Heart right ventricle (tissue), 16 donors: ENCODE measurements around the gene XPO4. TPM values are rescaled to one million over a fixed set of nuclear protein-coding genes. Genes with fewer than 3 reads are reported as not detected.
"Not testable (repeated sequence)": the region's sequence is repeated elsewhere in the genome, so short reads cannot be mapped to it uniquely, and the experiment has no call there.

Experiments
- ATAC-seq, 8 donors: fragments of 200-7000 bp; cut with Tn5 transposase; one replicate each; pipeline ENCODE4 v1.9.1; 2020; ENCODE audit warnings: mild to moderate bottlenecking in 8 of 8, moderate library complexity in 8 of 8, moderate number of reproducible peaks in 1 of 8
- DNase-seq, 2 donors: peaks; one replicate each; pipeline ENCODE4 v3.0.0-alpha.2; 2020
- H3K27ac ChIP-seq, 10 donors: fragments of 200-600 bp; sonication (generic) in 2 of 10; one replicate each; pipeline versions ENCODE4 v1.5.0 to v1.8.0; 2020 to 2022; ENCODE audit warnings: mild to moderate bottlenecking in 3 of 10
- H3K27me3 ChIP-seq, 7 donors: fragments of 200-600 bp; one replicate each; pipeline ENCODE4 v1.8.0; 2021 to 2022; ENCODE audit warnings: mild to moderate bottlenecking in 2 of 7
- H3K36me3 ChIP-seq, 9 donors: fragments of 200-600 bp; sonication (generic) in 1 of 9; one replicate each; pipeline versions ENCODE4 v1.5.0 to v1.8.0; 2020 to 2022; ENCODE audit warnings: mild to moderate bottlenecking in 2 of 9
- H3K4me1 ChIP-seq, 9 donors: fragments of 200-600 bp; sonication (generic) in 1 of 9; one replicate each; pipeline versions ENCODE4 v1.5.0 to v1.8.0; 2020 to 2022; ENCODE audit warnings: mild to moderate bottlenecking in 4 of 9
- H3K4me3 ChIP-seq, 10 donors: fragments of 200-600 bp; sonication (generic) in 2 of 10; one replicate each; pipeline versions ENCODE4 v1.5.0 to v1.8.0; 2020 to 2022; ENCODE audit warnings: mild to moderate bottlenecking in 7 of 10, moderate library complexity in 2 of 10
- H3K9me3 ChIP-seq, 11 donors: fragments of 200-600 bp in 10 of 11; sonication (generic) in 2 of 11; one replicate each; pipeline versions ENCODE4 v1.5.0 to v1.8.0; 2013 to 2022; ENCODE audit warnings: mild to moderate bottlenecking in 2 of 11, control low read depth in 1 of 11, moderate library complexity in 1 of 11
- WGBS, 2 donors: extraction: QIAGEN DNeasy Blood & Tissue Kit; methylation state at CpG; one replicate each; pipeline ENCODE4 v1.1.7; 2013; ENCODE audit warnings: inconsistent platforms in 1 of 2; 5-methylcytosine and 5-hydroxymethylcytosine counted together
- intact Hi-C, 10 donors: fragments of 100-400 bp; cut with DNase I; formaldehyde crosslinking; loops; one replicate each; pipeline versions ENCODE4 v1.11.1 to v1.14.2; 2022
- polyA plus RNA-seq, 2 donors: library from polyadenylated mRNA; stranded (reverse); fragments of 200-250 nt; gene quantifications; one replicate each; pipeline ENCODE4 v1.2.3, GENCODE V29; 2013
- total RNA-seq, 10 donors: library from RNA; stranded (reverse); fragmentation: NEBNext Ultra II Directional in 3 of 10; extraction: Animal tissue kit (Norgen Biotek cat#: 25700) in 3 of 10; gene quantifications; one replicate each; pipeline versions ENCODE4 v1.2.1 to v1.2.4, GENCODE V29; 2021 to 2023
- TF ChIP-seq, protein P1 (sequence below), 9 donors: fragments of 200-600 bp; sonication (generic) in 2 of 9; IDR thresholded peaks; one replicate each; pipeline versions ENCODE4 v1.5.0 to v1.8.0; 2021 to 2022; ENCODE audit warnings: antibody characterized with exemption in 9 of 9, mild to moderate bottlenecking in 5 of 9, moderate library complexity in 1 of 9
- donor health status: Arrhythmogenic right ventricular cardiomyopathy.
- donor health status: ischemic (EF 13 %, LVEDD 7.1; RV severe dilation, severe dysfunction).
- donor health status: healthy with polysubstance abuse.
- donor health status: DM: no; HTN: yes; CAD: no.
- donor health status: DM: no; HTN: no; CAD: no.
- donor health status: ischemic (EF 25% LVEDD 6.9; RV normal size, moderate dysfunction).
- donor health status: ischemic (EF 25% LVEDD 5.7; RV mildly dilated, moderate dysfunction).
- donor health status: healthy.
- donor health status: DM: yes; HTN: yes; CAD: no.
- donor health status: Ischemic cardiomyopathy.
- donor health status: ischemic (EF 35%, LVEDD 5.7; RV mildly dilated, moderate dysfunction).
- donor health status: nonischemic (EF 11% LVEDD 7.7; RV severe dilation, severe dysfunction).
- donor health status: DM: yes; HTN: yes; CAD: no.
- donor health status: PGD.
- donor health status: ischemic (EF 29% LVEDD 5.4; RV normal size, mild dysfunction).
- donor health status: nonischemic (EF 23%, LVEDD 6.1; RV moderate dilation, normal function).

The XPO4 gene
- total and polyA plus RNA-seq, 12 donors = 3.5 to 68.1 (median 37.1) TPM

- TF ChIP-seq, protein P1, sequence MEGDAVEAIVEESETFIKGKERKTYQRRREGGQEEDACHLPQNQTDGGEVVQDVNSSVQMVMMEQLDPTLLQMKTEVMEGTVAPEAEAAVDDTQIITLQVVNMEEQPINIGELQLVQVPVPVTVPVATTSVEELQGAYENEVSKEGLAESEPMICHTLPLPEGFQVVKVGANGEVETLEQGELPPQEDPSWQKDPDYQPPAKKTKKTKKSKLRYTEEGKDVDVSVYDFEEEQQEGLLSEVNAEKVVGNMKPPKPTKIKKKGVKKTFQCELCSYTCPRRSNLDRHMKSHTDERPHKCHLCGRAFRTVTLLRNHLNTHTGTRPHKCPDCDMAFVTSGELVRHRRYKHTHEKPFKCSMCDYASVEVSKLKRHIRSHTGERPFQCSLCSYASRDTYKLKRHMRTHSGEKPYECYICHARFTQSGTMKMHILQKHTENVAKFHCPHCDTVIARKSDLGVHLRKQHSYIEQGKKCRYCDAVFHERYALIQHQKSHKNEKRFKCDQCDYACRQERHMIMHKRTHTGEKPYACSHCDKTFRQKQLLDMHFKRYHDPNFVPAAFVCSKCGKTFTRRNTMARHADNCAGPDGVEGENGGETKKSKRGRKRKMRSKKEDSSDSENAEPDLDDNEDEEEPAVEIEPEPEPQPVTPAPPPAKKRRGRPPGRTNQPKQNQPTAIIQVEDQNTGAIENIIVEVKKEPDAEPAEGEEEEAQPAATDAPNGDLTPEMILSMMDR (IDR thresholded peaks at IDR 0.05) = no peak
- ATAC-seq = no peak
- H3K27ac ChIP-seq = no peak overlapping the region
These were observed 24.6 kb downstream of the XPO4 start for GRCh38 chr13:20877902-20878301.

GRCh38 chr13:20876802-20877201 is 25.7 kb downstream of the XPO4 start:
- WGBS, 2 donors = 94 to 98% methylated on average over 5 of the region's 5 CpGs
- H3K4me3 ChIP-seq, H3K27me3 ChIP-seq, H3K27ac ChIP-seq, H3K36me3 ChIP-seq, H3K9me3 ChIP-seq, DNase-seq, ATAC-seq, intact Hi-C loops: not testable (repeated sequence)
- H3K4me1 ChIP-seq = peaks cover 0 to 34% (median 14%) of the 10 kb centered on the region in 9 donors

More at GRCh38 chr13:20877902-20878301, 24.6 kb downstream of the XPO4 start:
- DNase-seq = no peak
- 78 to 94% methylated on average over 2 of the region's 2 CpGs for WGBS, 2 donors
- no peak overlapping the region for H3K4me3 ChIP-seq
- no peaks in the 10 kb centered on the region for H3K36me3 ChIP-seq
- H3K9me3 ChIP-seq = peaks cover 0 to 7% (median 0%) of the 10 kb centered on the region in 11 donors
- intact Hi-C loops = no loop called here
- H3K27me3 ChIP-seq = no peaks in the 10 kb centered on the region
- H3K4me1 ChIP-seq = peaks cover 0 to 37% (median 21%) of the 10 kb centered on the region in 9 donors

DNA sequence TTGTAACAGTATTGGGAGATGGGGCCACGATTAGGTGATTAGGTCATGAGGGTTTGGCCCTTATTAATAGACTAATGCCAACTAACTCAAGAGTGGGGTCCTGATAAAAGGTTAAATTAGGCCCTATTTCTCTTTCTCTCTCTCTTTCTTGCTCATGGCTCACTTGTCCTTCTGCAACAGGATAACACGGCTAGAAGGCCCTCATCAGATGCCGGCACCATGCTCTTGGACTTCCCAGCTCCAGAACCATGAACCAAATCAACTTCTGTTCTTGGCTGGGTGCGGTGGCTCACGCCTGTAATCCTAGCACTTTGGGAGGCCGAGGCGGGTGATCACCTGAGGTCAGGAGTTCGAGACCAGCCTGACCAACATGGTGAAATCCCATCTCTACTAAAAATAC is 28.1 kb downstream of the XPO4 start:
- DNase-seq, H3K27me3 ChIP-seq, intact Hi-C loops, H3K36me3 ChIP-seq, H3K27ac ChIP-seq, H3K4me3 ChIP-seq, H3K9me3 ChIP-seq, ATAC-seq: not testable (repeated sequence)
- peaks cover 0 to 29% (median 12%) of the 10 kb centered on the region in 9 donors for H3K4me1 ChIP-seq
- 92 to 94% methylated on average over 8 of the region's 8 CpGs for WGBS, 2 donors

- intact Hi-C loops = no loop called here
- Histone ChIP-seq H3K27me3 (no peaks in the 10 kb centered on the region), H3K36me3 (no peaks in the 10 kb centered on the region), H3K9me3 (peaks cover 0 to 7% (median 0%) of the 10 kb centered on the region in 11 donors), H3K4me3 (no peak overlapping the region), H3K27ac (no peak overlapping the region), H3K4me1 (peaks cover 0 to 29% (median 12%) of the 10 kb centered on the region in 9 donors)
- WGBS, 2 donors = 66 to 70% methylated on average over 3 of the region's 3 CpGs
- DNase-seq = no peak
- no peak for ATAC-seq
- TF ChIP-seq, protein P1 (IDR thresholded peaks at IDR 0.05) = no peak
These were observed 29.2 kb downstream of the XPO4 start for GRCh38 chr13:20873348-20873747.

GRCh38 chr13:20870829-20871228 is 31.7 kb downstream of the XPO4 start:
- H3K27ac ChIP-seq = no peak overlapping the region
- H3K36me3 ChIP-seq = peaks cover 0 to 16% (median 0%) of the 10 kb centered on the region in 9 donors
- ATAC-seq (no peak), DNase-seq (no peak)
- TF ChIP-seq, protein P1 (IDR thresholded peaks at IDR 0.05) = no peak
- no peak overlapping the region for H3K4me3 ChIP-seq
- no peaks in the 10 kb centered on the region for H3K9me3 ChIP-seq
- 93 to 98% methylated on average over 4 of the region's 4 CpGs for WGBS, 2 donors
- intact Hi-C loops = no loop called here
- H3K4me1 ChIP-seq = peaks cover 0 to 28% (median 12%) of the 10 kb centered on the region in 9 donors
- no peaks in the 10 kb centered on the region for H3K27me3 ChIP-seq
